Endothelial cell of umbilical vein (primary cell): Measurements from ENCODE around the gene PRRC2C. TPM values are rescaled to one million over a fixed set of nuclear protein-coding genes. Genes with fewer than 3 reads are reported as not detected.

Source experiments
- Bru-seq: library from RNA; stranded (reverse); fragments of 400-500 nt; gene quantifications from one replicate; lab custom pipeline; 2021; lab: Mats Ljungman, UMichigan
- BruChase-seq, 2 experiments: library from RNA; stranded (reverse); fragments of 400-500 nt; gene quantifications; one replicate each; lab custom pipeline; 2021; lab: Mats Ljungman, UMichigan
- BruUV-seq: library from RNA; stranded (reverse); fragments of 400-500 nt; replicated peaks from 2 replicates; lab custom pipeline; 2021; lab: Mats Ljungman, UMichigan
- CTCF ChIA-PET: fragments of 300-600, 350-600 bp; sonication (Branson Sonifier 250); formaldehyde crosslinking; loops from one replicate; lab custom pipeline; 2021; ENCODE audit warnings: antibody characterized with exemption, inconsistent platforms; lab: Charles Lee
- POLR2A ChIA-PET: fragments of 300-600, 350-600 bp; sonication (Branson Sonifier 250); formaldehyde crosslinking; loops from one replicate; lab custom pipeline; 2021; ENCODE audit warnings: antibody characterized with exemption, inconsistent platforms; lab: Charles Lee
- DNase-seq: peaks from one replicate; pipeline ENCODE4 v3.0.0-alpha.2; 2011; ENCODE audit warnings: low read depth, low spot score
- FAIRE-seq: peaks from 2 replicates; lab custom pipeline; 2011; peaks lifted over from hg19 to GRCh38; lab: Jason Lieb, UNC
- H2AFZ ChIP-seq: 2 replicates; pipeline ENCODE4 v1.6.0; 2012; ENCODE audit warnings: low read depth, low read length, control low read depth, inconsistent platforms
- H3K27ac ChIP-seq: 2 replicates; pipeline ENCODE4 v1.5.1; 2011; ENCODE audit warnings: low read depth, mild to moderate bottlenecking, control low read depth, low read length, moderate library complexity; ENCODE audit not compliant: insufficient read depth
- H3K27me3 ChIP-seq, 2 experiments: 2 replicates each; pipeline versions ENCODE4 v1.6.0 to v1.6.1; 2011; ENCODE audit warnings: low read length in 2 of 2, mixed read lengths in 1 of 2; ENCODE audit not compliant: control insufficient read depth in 2 of 2, insufficient read depth in 2 of 2
- H3K36me3 ChIP-seq, 2 experiments: 2 replicates in 1 of 2; 3 replicates in 1 of 2; pipeline ENCODE4 v1.5.1; 2011; ENCODE audit warnings: low read length in 2 of 2, mild to moderate bottlenecking in 1 of 2, moderate library complexity in 1 of 2; ENCODE audit not compliant: control insufficient read depth in 2 of 2, insufficient read depth in 2 of 2; ENCODE audit errors: extremely low read depth in 1 of 2
- H3K4me1 ChIP-seq: 3 replicates; pipeline ENCODE4 v1.5.1; 2011; ENCODE audit warnings: mild to moderate bottlenecking, low read length; ENCODE audit not compliant: control insufficient read depth, insufficient read depth; ENCODE audit errors: extremely low read depth
- H3K4me2 ChIP-seq: 2 replicates; pipeline ENCODE4 v1.6.1; 2011; ENCODE audit warnings: low read length, control low read depth, mixed read lengths; ENCODE audit not compliant: insufficient read depth
- H3K4me3 ChIP-seq, 3 experiments: fragments of 200-600 bp in 1 of 3; sonication (generic), shearing (Covaris generic) in 1 of 3; replicated peaks in 1 of 3; 2 replicates each; pipeline ENCODE4 v1.5.1; 2011 to 2016; ENCODE audit warnings: control low read depth in 3 of 3, low read length in 3 of 3, mild to moderate bottlenecking in 2 of 3, inconsistent platforms in 1 of 3, low read depth in 1 of 3, moderate library complexity in 1 of 3; ENCODE audit not compliant: insufficient read depth in 1 of 3
- H3K79me2 ChIP-seq: 2 replicates; pipeline ENCODE4 v1.6.0; 2012; ENCODE audit warnings: low read length, inconsistent platforms; ENCODE audit not compliant: control insufficient read depth, insufficient read depth
- H3K9ac ChIP-seq: replicated peaks from 2 replicates; pipeline ENCODE3; 2011; ENCODE audit warnings: low read length, control low read depth; ENCODE audit not compliant: insufficient read depth; ENCODE audit errors: extremely low read depth
- H3K9me1 ChIP-seq: replicated peaks from 3 replicates; pipeline ENCODE4 v1.6.0; 2011; ENCODE audit warnings: mild to moderate bottlenecking, low read length; ENCODE audit not compliant: control insufficient read depth, insufficient read depth; ENCODE audit errors: extremely low read depth
- H3K9me3 ChIP-seq: replicated peaks from 2 replicates; pipeline ENCODE4 v1.5.1; 2012; ENCODE audit warnings: low read length, inconsistent platforms; ENCODE audit not compliant: control insufficient read depth, insufficient read depth
- H4K20me1 ChIP-seq: replicated peaks from 2 replicates; pipeline ENCODE3; 2011; ENCODE audit warnings: mild to moderate bottlenecking, low read length; ENCODE audit not compliant: control insufficient read depth, insufficient read depth; ENCODE audit errors: extremely low read depth
- CTCF ChIP-seq, 2 donors: IDR thresholded peaks; 1 replicate in 1 of 2; 2 replicates in 1 of 2; pipeline ENCODE4 v1.5.1; 2011; ENCODE audit warnings: low read length in 2 of 2, mild to moderate bottlenecking in 2 of 2, moderate library complexity in 2 of 2, control low read depth in 1 of 2, inconsistent platforms in 1 of 2, low read depth in 1 of 2; ENCODE audit not compliant: insufficient read depth in 1 of 2; ENCODE audit errors: extremely low read depth in 1 of 2
- FOS ChIP-seq: IDR thresholded peaks from 2 replicates; pipeline ENCODE4 v1.6.1; 2011; ENCODE audit warnings: mild to moderate bottlenecking, low read length, moderate library complexity, borderline replicate concordance; ENCODE audit not compliant: insufficient read depth
- MAX ChIP-seq: IDR thresholded peaks from 2 replicates; pipeline ENCODE4 v1.6.1; 2011; ENCODE audit not compliant: insufficient read depth, insufficient read length
- POLR2A ChIP-seq: IDR thresholded peaks from 2 replicates; pipeline ENCODE4 v1.6.1; 2012; ENCODE audit warnings: low read depth, mild to moderate bottlenecking, control low read depth, low read length
- POLR2AphosphoS5 ChIP-seq: IDR thresholded peaks from 2 replicates; pipeline ENCODE4 v1.6.1; 2012; ENCODE audit warnings: low read depth, mild to moderate bottlenecking, control low read depth, low read length, moderate library complexity; ENCODE audit not compliant: insufficient read depth
- dilution Hi-C: fragments of 300-500 bp; cut with MboI; formaldehyde crosslinking; loops from one replicate; pipeline ENCODE4 v1.15.0; 2019; ENCODE audit warnings: low sequenced_read_pairs; ENCODE audit not compliant: extremely low pct_ligation_motif_present
- intact Hi-C: fragments of 100-400 bp; cut with micrococcal nuclease; formaldehyde crosslinking; loops from one replicate; pipeline ENCODE4 v1.10.0; 2022
- long read RNA-seq: library from polyadenylated mRNA; stranded (forward); transcript quantifications from one replicate; pipeline ENCODE4 v2.0.0, GENCODE V29; 2021
- polyA minus RNA-seq, 3 experiments: library from RNA; depleted of rRNA, polyadenylated mRNA; stranded (reverse); fragments of >200 nt; gene quantifications; 1 replicate in 1 of 3; 2 replicates in 2 of 3; pipeline ENCODE4 v1.2.3, GENCODE V29; 2011
- polyA plus RNA-seq, 4 experiments: library from polyadenylated mRNA; depleted of rRNA in 3 of 4; stranded (reverse) in 3 of 4; unstranded in 1 of 4; fragments of >200 nt; gene quantifications; 2 replicates each; pipeline versions ENCODE4 v1.2.1 to v1.2.3, GENCODE V29; 2011 to 2012; ENCODE audit warnings: missing spikeins in 1 of 4
- total RNA-seq: library from RNA; stranded (reverse); gene quantifications from 2 replicates; pipeline ENCODE4 v1.2.3, GENCODE V29; 2021

PRRC2C gene
- 164 and 199 TPM in 2 replicates for total RNA-seq
- 54.3 and 65.7 TPM in 2 replicates for polyA plus RNA-seq
- polyA plus RNA-seq (2011; cell fraction: cytosol; rRNA removed) = 56.5 and 60.3 TPM in 2 replicates
- 94.6 and 95.3 TPM in 2 replicates for polyA plus RNA-seq (2011; cell fraction: nucleus; rRNA removed)
- polyA plus RNA-seq (2012) = 66.2 and 87.6 TPM in 2 replicates
- polyA minus RNA-seq = 106 and 123 TPM in 2 replicates
- polyA minus RNA-seq (2011; cell fraction: cytosol; rRNA and poly(A)+ RNA removed) = 48.2 TPM
- polyA minus RNA-seq (2011; cell fraction: nucleus; rRNA and poly(A)+ RNA removed) = 93.6 and 139 TPM in 2 replicates
- percentile 97 among the genes with signal in this experiment for Bru-seq, nascent RNA
- BruChase-seq, experiment 1, labeled RNA remaining after a 6-hour chase = percentile 98 among the genes with signal in this experiment
- BruChase-seq, experiment 2, labeled RNA remaining after a 2-hour chase = percentile 97 among the genes with signal in this experiment
- long read RNA-seq, partial matches to known transcripts = 33 of 59 reads
- long read RNA-seq, other reads (novel, unspliced or antisense) = 26 of 59 reads

GRCh38 chr1:171485375-171486047, at the start of gene PRRC2C:
PRRC2C (plus strand) TSS chr1:171485530; CDS start chr1:171512089, 26,559 bp downstream.
- H3K4me3 ChIP-seq = peak within 1 kb of the TSS; percentile 85 to 92 (median 90)
- FAIRE-seq (peak; percentile 96), DNase-seq (peak; percentile 98)
- intact Hi-C loops = loop anchor here (1.0 to 10.0 kb wide), 6 partner anchors 17 to 295 kb away; partner anchors contain the start of genes FMO4 and METTL13
- H3K9ac ChIP-seq = peak within 1 kb of the TSS; percentile 98
- TF ChIP-seq POLR2A (peak; percentile 75), CTCF (IDR thresholded peaks at IDR 0.05; ENCODE audit: extremely low read depth in 1 of 2, insufficient read depth in 1 of 2, low read depth in 1 of 2, low read length in 2 of 2) (peak; percentile 64 to 71), MAX (peak; percentile 99), FOS (no peak), POLR2AphosphoS5 (peak; percentile 81)
- peaks cover 8% of the 10 kb centered on the region for H4K20me1 ChIP-seq
- peak within 1 kb of the TSS; percentile 76 for H2AFZ ChIP-seq
- H3K9me3 ChIP-seq = no peaks in the 10 kb centered on the region
- peak within 1 kb of the TSS; percentile 90 for H3K4me2 ChIP-seq
- H3K79me2 ChIP-seq = peaks cover 52% of the 10 kb centered on the region
- peaks cover 22% of the 10 kb centered on the region for H3K4me1 ChIP-seq
- H3K27me3 ChIP-seq = no peaks in the 10 kb centered on the region
- CTCF ChIA-PET = interaction anchor here (0.7 to 2.4 kb wide), 28 partner anchors 9 to 518 kb away, joined by 3 to 26 read pairs (median 4); partner anchors contain the start of genes FMO4 and VAMP4
- BruUV-seq = TSS peak; percentile 32
- dilution Hi-C loops = no loop called here
- H3K9me1 ChIP-seq = no peaks in the 10 kb centered on the region
- peak within 1 kb of the TSS; percentile 94 for H3K27ac ChIP-seq
- peaks cover 0 to 2% of the 10 kb centered on the region in 2 experiments for H3K36me3 ChIP-seq
- POLR2A ChIA-PET = no interaction called here
